ENCODE results near the gene PATJ.

The PATJ gene

DNA sequence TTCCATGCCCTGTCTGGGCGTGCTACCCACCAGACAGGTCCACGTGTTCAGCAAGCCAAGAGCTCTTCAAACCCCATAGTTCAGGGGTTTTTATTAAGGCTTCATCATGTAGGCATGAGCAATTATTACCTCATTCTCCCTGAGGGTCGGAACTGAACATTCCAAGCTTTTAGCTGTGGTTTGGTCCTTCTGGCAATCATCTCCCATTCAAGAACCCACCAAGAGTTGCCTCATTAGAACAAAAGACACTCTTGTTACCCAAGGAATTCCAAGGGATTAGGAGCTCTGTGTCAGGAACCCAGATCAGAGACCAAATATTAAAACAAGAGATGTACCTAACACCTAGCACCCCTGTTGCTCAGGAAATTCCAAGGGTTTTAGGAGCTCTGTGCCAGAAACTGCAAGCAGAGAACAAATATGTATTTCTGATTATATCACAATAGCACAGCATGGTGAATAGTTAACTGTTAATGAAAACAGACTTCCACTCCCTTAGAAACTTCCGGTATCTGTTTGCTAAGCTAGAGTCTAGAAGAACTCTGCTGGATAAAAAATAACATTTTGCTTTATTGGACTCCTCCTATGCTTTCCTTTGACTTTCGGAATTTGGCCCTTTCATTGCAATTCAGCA, 251.2 kb downstream of the PATJ start:
- DNase-seq: no peak

GRCh38 chr1:61995641-61996040, 253.4 kb downstream of the PATJ start:
- no peak for DNase-seq

DNA sequence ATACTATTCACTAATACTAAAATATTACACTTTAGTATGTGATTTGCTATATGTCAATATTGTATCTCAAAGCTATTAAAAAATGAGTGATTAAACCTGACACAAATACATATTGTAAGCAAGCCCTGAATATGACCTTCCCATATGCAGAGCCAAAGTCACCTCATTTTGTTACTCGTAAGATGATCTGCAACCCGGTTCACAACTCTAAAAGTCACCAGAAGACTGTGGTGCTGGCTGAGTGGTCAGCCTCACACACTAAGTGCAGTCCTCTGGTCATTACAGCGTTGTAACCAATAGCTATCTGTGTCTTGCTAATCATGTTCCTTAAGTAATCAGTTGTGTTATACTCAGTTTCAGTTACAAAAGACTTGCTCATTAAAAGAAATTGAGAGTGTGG, 254.8 kb downstream of the PATJ start:
- DNase-seq: no peak

DNA sequence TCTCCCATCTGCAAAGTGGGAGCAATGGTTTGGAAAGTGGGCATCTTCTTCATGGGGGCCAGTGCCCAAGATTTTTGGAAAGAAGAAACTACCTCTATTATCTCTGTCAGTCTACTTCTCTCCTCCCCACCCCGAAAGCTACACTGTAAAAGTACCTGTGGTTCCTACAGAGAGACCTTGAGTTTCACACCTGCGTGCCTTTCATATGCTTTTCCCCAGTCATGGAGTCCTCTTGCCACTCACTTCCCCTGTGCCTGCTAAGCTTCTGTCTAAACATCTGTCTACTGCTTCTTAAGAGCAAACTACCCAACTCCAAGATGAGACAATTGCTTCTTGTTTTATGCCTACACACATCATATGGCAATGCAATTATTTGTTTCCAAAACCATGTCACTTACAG, 261.5 kb downstream of the PATJ start:
- no peak for DNase-seq

- DNase-seq: no peak
These were observed 264.4 kb downstream of the PATJ start for GRCh38 chr1:62006690-62007089.

DNA sequence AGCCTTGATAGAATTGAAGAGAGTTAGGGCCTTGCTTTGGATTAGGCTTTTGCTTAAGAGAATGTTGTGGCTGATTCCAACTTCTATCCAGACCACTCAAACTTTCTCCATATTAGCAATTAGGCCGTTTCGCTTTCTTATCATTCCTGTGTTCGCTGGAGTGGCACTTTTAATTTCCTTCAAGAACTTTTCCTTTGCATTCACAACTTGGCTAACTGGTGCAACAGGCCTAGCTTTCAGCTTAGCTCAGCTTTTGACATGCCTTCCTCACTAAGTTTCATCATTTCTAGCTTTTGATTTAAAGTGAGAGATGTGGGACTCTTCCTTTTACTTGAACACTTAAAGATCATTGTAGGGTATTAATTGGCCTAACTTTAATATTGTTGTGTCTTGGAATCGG, 268.7 kb downstream of the PATJ start:
- no peak for DNase-seq

- DNase-seq: no peak
These were observed 269.8 kb downstream of the PATJ start for GRCh38 chr1:62012095-62012494.

GRCh38 chr1:62012836-62013235, 270.6 kb downstream of the PATJ start:
- DNase-seq: no peak

GRCh38 chr1:62013264-62013663, 271.0 kb downstream of the PATJ start:
- no peak for DNase-seq

DNA sequence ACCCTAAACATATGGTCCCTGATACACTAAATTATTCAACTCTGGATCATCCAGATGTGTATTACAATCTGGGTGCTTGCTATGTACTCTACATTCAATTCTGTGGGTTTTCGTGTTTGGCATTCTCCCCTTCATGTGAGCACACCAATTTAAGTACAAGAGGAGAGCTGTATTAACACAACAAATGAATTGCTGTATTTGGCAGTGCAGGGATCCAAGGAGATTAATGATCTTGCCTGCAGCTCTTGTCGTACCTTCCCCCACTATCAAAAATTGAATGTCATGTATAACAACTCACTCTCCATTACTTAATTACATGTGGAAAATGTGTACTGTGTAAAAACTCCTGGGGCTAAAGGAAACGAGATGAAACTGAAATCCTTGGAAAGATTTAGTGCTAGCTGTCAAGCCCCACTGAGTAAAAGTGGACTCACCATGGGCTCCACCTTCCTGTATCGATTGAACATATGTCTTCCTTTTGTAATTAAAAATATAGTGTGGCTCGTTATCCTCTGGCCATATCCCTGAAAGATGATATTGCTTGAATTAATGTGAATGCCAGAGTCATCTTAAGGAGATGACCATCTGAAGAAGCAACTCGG, 280.2 kb downstream of the PATJ start:
- no peak for DNase-seq

DNA sequence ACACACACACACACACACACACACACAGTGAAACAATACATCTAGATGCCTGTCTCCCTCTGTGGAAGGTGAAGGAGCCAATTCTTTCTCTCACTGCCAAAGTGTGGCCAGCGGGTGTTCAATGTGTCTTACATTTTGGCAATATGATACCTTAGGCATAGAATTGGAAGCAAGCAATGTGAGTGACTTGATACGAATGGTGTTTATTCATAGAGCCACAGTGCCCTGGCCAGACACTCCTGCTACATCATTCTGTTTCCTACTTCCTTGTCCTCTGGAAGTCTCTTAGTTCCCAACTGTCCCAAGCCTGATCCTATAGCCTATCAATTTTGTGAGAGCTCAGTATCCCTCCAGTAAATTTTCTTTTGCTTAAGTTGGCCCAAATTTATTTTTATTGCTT, 282.4 kb downstream of the PATJ start:
- DNase-seq: no peak

GRCh38 chr1:62025154-62025553, 282.9 kb downstream of the PATJ start:
- no peak for DNase-seq

GRCh38 chr1:62025892-62026291, 283.6 kb downstream of the PATJ start:
- no peak for DNase-seq

- DNase-seq: no peak
These were observed 287.4 kb downstream of the PATJ start for GRCh38 chr1:62029704-62030103.

DNA sequence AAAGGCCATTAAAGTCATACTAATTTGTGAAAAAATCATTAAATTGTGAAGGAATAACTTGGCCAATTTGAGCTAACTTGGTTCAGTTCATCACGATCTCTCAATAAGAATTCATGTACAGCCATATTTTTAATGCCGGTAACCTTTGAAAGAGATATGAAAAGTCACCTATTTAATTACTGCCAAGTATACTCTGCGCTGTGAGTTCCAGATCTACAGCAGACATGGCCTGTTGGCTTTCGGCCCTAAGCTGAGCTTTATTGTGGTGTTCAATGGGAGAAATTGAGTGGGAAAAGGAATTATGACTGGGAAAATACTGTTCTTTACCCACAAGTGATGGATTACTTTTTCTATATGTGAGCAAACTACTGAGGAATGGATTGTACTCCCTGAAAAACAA, 292.5 kb downstream of the PATJ start:
- no peak for DNase-seq

DNA sequence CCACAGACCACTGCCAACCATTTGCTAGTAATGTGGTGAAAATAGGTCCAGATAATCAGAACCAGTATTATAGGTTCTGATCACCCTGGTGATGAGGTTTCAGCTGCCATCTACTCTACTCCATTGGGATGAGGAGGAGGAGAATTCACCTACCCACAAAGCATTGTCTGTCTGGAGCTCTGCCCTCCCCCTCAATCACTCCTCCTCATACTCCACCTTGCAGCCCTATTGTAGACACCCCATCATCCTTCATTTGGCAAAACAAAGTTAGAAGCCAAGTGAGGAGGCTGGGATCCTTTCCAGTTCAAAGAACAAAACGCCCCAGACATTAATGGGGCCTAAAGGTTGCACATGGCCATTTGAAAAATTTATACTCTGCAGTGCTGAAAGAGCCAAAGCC, 295.0 kb downstream of the PATJ start:
- no peak for DNase-seq

DNA sequence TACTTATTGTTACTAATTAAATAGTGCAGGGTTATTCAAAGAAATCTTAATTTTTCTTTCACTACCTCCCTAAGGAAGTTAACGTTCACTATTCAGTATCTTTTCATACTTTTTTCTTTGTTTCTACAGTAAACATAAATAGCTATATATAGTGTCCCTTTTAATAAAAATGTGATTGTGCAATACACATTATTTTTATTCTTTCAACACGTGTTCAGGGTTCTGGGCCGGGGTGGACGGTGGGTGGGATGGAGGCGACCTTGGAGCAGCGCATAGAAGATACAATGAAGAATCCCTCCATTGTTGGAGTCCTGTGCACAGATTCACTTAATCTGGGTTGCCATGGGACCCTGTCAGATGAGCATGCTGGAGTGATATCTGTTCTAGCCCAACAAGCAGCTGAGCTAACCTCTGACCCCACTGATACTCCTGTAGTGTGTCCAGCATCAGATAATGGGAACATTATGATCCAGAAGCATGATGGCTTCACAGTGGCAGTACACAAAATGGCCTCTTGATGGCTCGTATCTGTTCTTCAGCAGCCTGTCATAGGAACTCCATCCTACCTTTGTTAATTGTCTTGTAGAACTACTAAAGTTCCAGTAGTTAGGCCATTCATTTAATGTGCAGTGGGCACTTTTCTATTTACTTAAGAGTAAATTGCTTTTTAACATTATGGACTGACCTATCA, 296.5 kb downstream of the PATJ start:
- DNase-seq: no peak

DNA sequence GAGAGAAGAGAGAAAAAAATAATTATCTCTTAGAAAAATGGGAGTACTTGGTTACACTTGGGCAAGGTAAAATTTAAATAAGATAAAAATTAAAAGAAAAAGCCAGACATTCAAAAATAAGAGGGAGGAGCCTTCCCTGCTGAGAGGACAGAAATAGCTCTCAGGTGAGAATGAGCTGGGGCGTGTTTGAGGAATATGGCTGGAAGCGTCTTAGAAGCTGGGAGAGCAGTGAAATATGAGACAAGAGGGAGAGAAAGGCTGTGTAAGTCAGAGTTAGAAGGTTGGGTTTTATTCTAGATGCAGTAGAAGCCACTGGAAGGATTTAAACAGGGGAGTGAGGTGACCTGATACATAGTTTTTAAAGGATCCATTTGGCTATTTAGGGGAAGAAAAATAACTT, 298.2 kb downstream of the PATJ start:
- DNase-seq: no peak

DNA sequence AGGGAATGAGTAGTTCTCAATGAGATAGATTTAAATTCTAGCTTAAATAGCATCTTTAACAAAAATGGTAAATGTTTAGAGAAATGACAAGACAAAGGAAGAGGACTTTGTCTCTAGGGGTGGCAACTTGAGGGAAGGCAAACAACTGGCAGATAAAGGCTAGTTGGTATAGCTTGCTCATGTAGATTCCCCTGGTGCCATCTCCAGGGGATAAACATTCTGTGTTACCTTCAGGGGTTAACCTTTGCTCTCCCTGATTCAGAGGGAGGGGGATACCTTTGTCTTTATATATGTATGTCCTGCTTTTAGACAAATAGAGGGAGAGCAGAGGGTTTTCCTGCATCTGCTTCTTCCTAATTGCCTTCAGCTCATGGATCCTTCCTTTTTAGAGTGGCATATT, 298.7 kb downstream of the PATJ start:
- no peak for DNase-seq

GRCh38 chr1:62043154-62043553, 300.9 kb downstream of the PATJ start:
- no peak for DNase-seq

DNA sequence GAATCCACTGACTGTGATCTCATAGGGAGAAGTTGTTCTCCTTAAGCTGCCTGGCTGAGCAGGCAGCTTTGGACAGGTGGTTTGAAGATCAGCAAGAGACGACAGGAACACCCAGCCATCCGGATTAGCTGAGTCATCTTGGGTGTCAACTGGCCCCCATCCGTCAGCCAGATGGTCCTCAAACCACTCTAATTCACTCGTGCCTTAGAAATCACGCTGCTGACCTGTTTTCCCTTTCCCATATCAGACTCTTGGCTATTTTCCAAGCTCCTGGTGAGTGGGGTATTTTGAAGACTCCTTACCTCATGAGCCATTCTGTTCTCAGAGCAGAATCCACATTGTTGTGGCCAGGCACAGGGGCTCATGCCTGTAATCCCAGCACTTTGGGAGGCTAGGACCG, 303.3 kb downstream of the PATJ start:
- peak; percentile 19 for DNase-seq

DNA sequence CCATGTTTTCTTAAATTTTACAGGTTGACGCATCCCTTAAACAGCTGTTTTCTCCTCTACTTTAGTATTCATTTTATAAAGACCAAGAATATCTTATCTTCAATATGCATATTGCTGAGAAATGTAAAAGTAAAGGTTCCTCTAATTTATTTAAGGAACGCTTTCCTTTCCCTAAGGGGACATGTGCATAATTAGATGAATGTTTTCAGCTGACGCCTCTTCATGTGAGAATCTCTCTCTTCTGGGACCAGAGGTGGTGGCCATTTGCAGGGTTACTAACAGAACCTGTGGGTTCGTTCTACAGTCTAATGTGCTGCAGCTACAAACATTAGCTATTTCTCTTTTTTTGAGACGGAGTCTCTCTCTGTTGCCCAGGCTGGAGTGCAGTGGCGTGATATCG, 304.6 kb downstream of the PATJ start:
- DNase-seq: no peak

DNA sequence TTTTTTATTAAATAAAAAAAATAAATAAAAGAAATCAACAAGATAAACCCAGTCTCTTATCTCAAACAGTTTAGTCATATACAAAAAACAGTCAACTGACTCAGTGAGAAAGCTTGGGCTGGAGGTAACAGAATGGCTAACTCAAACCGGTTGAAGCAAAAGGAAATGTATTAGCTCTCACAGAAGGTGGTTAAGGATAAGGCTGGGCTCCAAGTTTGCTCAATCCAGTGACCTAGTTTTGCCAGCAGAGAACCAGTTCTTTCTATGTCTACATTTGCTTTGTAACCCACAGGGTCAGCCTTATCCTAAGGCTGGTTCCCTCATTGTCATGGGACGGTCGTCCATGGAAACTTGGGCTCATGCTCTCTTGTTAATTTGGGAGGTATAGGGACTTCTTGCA, 307.9 kb downstream of the PATJ start:
- no peak for DNase-seq

- no peak for DNase-seq
These were observed 310.7 kb downstream of the PATJ start for GRCh38 chr1:62052946-62053345.

GRCh38 chr1:62054188-62054587, 311.9 kb downstream of the PATJ start:
- DNase-seq: no peak

Measured in SHP77 treated with DMSO at 0.1 percent for 48 hours (cell line).